Peyer's patch (tissue), 4 donors: ENCODE data around the gene MAP9.

Experiments used
- CTCF ChIP-seq, 6 experiments: fragments of 450-650 bp in 4 of 6; fragments of 200-600 bp in 2 of 6; sonication (generic) in 1 of 6; IDR thresholded peaks; one replicate each; pipeline ENCODE4 v1.5.1; 2017 to 2019; ENCODE audit warnings: antibody characterized with exemption in 6 of 6, mild to moderate bottlenecking in 3 of 6, moderate library complexity in 1 of 6
- POLR2A ChIP-seq, 2 donors: fragments of 450-650 bp; IDR thresholded peaks; one replicate each; pipeline ENCODE4 v1.5.1; 2017; ENCODE audit warnings: antibody characterized with exemption in 2 of 2, mild to moderate bottlenecking in 2 of 2, moderate library complexity in 2 of 2

- TF ChIP-seq CTCF (IDR thresholded peaks at IDR 0.05) (no peak), POLR2A (IDR thresholded peaks at IDR 0.05) (no peak)
These were observed 37.2 kb downstream of the MAP9 start for GRCh38 chr4:155339588-155339987.
